K562 (cell line): ENCODE measurements around the gene MFAP5. TPM values are rescaled to one million over a fixed set of nuclear protein-coding genes. Genes with fewer than 3 reads are reported as not detected.

Experiments used
- BRD4 ChIP-seq: fragments of 200-600 bp; sonication (generic); IDR thresholded peaks from 2 replicates; pipeline ENCODE4 v1.6.1; 2017; ENCODE audit warnings: inconsistent platforms
- DLX4 ChIP-seq: fragments of 250-450 bp; sonication (Bioruptor Pico); IDR thresholded peaks from 2 replicates; pipeline ENCODE4 v1.6.1; 2021; ENCODE audit warnings: mild to moderate bottlenecking
- E2F5 ChIP-seq: sonication (generic); formaldehyde crosslinking; IDR thresholded peaks from 2 replicates; pipeline ENCODE4 v1.8.0; 2022; ENCODE audit warnings: mild to moderate bottlenecking, missing genetic modification reagents
- FOXJ3 ChIP-seq: sonication (generic); formaldehyde crosslinking; IDR thresholded peaks from 2 replicates; pipeline ENCODE4 v1.4.0; 2020; ENCODE audit warnings: mild to moderate bottlenecking, missing genetic modification reagents
- GATAD2A ChIP-seq: fragments of 450-650 bp; IDR thresholded peaks from 2 replicates; pipeline ENCODE4 v1.6.1; 2017
- HSF4 ChIP-seq: fragments of 250-450 bp; sonication (Bioruptor Pico); IDR thresholded peaks from 2 replicates; pipeline ENCODE4 v2.1.2; 2022; ENCODE audit warnings: mild to moderate bottlenecking, moderate library complexity, borderline replicate concordance
- KLF16 ChIP-seq: IDR thresholded peaks from 2 replicates; pipeline ENCODE4 v1.6.1; 2016; ENCODE audit warnings: antibody characterized with exemption
- MITF ChIP-seq: IDR thresholded peaks from 2 replicates; pipeline ENCODE4 v1.6.1; 2014; ENCODE audit warnings: antibody characterized with exemption
- MTA1 ChIP-seq: fragments of 450-650 bp; IDR thresholded peaks from 2 replicates; pipeline ENCODE4 v1.6.1; 2017; ENCODE audit warnings: borderline replicate concordance
- NFATC3 ChIP-seq: fragments of 450-650 bp; IDR thresholded peaks from 2 replicates; pipeline ENCODE4 v1.6.1; 2017; ENCODE audit warnings: mild to moderate bottlenecking
- NR1H2 ChIP-seq: sonication (generic); formaldehyde crosslinking; IDR thresholded peaks from 2 replicates; pipeline ENCODE4 v1.4.0; 2020; ENCODE audit warnings: mild to moderate bottlenecking, missing genetic modification reagents
- PKNOX1 ChIP-seq: fragments of 450-650 bp; IDR thresholded peaks from 2 replicates; pipeline ENCODE4 v1.6.1; 2016
- SP1 ChIP-seq: sonication (generic); formaldehyde crosslinking; IDR thresholded peaks from 2 replicates; pipeline ENCODE4 v1.8.1; 2022; ENCODE audit warnings: mild to moderate bottlenecking, missing genetic modification reagents
- SUPT5H ChIP-seq: fragments of 450-650 bp; IDR thresholded peaks from 2 replicates; pipeline ENCODE4 v1.6.1; 2016
- TSC22D4 ChIP-seq: fragments of 450-650 bp; IDR thresholded peaks from 2 replicates; pipeline ENCODE4 v1.6.1; 2016; ENCODE audit warnings: missing genetic modification characterization, missing biosample characterization, control low read depth
- ZNF311 ChIP-seq: fragments of 250-450 bp; sonication (Bioruptor Pico); IDR thresholded peaks from 2 replicates; pipeline ENCODE4 v1.4.0; 2020; ENCODE audit warnings: mild to moderate bottlenecking, moderate library complexity
- ZNF518B ChIP-seq: fragments of 250-450 bp; sonication (Bioruptor Pico); IDR thresholded peaks from 2 replicates; pipeline ENCODE4 v1.5.0; 2021; ENCODE audit warnings: mild to moderate bottlenecking, moderate library complexity
- ZNF586 ChIP-seq: fragments of 450-650 bp; formaldehyde crosslinking; conservative IDR thresholded peaks from 2 replicates; pipeline ENCODE4 v1.4.0; 2020; ENCODE audit warnings: mild to moderate bottlenecking, moderate library complexity
- ZNF589 ChIP-seq: fragments of 200-800 bp; sonication (Bioruptor generic); IDR thresholded peaks from 2 replicates; pipeline ENCODE4 v1.6.1; 2016; ENCODE audit warnings: low read depth, missing genetic modification characterization, missing compliant biosample characterization
- ZNF668 ChIP-seq: fragments of 250-450 bp; sonication (Bioruptor Pico); IDR thresholded peaks from 2 replicates; pipeline ENCODE4 v1.8.0; 2022; ENCODE audit warnings: mild to moderate bottlenecking, inconsistent platforms
- ZNF79 ChIP-seq: fragments of 250-450 bp; sonication (Bioruptor Pico); IDR thresholded peaks from 2 replicates; pipeline ENCODE4 v1.4.0; 2020; ENCODE audit warnings: low read depth, mild to moderate bottlenecking, moderate library complexity
- polyA plus RNA-seq, 8 experiments: library from polyadenylated mRNA; depleted of rRNA in 4 of 8; stranded (reverse) in 5 of 8; unstranded in 3 of 8; fragments of >200 nt; fragmentation: Nextera tagmentation in 2 of 8; fragmentation: Illumina TruSeq in 1 of 8; extraction: Ambion mirVana in 2 of 8; extraction: Trizol in 1 of 8; gene quantifications; 2 replicates each; pipeline versions ENCODE4 v1.2.1 to v1.2.3, GENCODE V29; 2011 to 2014; ENCODE audit warnings: inconsistent platforms in 1 of 8, missing spikeins in 1 of 8
- total RNA-seq, 7 experiments: library from RNA; depleted of rRNA in 6 of 7; stranded (reverse); fragments of >200 nt in 6 of 7; fragmentation: Illumina TruSeq in 2 of 7; extraction: Trizol in 2 of 7; gene quantifications; 2 replicates each; pipeline versions ENCODE4 v1.2.1 to v1.2.3, GENCODE V29; 2011 to 2021; ENCODE audit warnings: low replicate concordance in 1 of 7

Gene MFAP5
- total and polyA plus RNA-seq, 9 of the 15 experiments (the other 6 are each of a cell fraction or from before 2014, with no cell fraction given), result not detected

- TF ChIP-seq PKNOX1, result peak; percentile 33; the same call in 1 of the 2 replicates
- TF ChIP-seq MTA1, result no peak
- TF ChIP-seq HSF4, result no peak
- TF ChIP-seq ZNF586, result no peak
- no peak for TF ChIP-seq NR1H2 (CRISPR knock-in tag)
- no peak for TF ChIP-seq DLX4 (CRISPR knock-in tag)
- TF ChIP-seq ZNF311 (CRISPR knock-in tag), result no peak
- no peak for TF ChIP-seq E2F5 (CRISPR knock-in tag)
- TF ChIP-seq TSC22D4 (tag), result no peak
- TF ChIP-seq SP1 (CRISPR knock-in tag), result peak; percentile 51
- TF ChIP-seq ZNF79 (CRISPR knock-in tag), result no peak
- TF ChIP-seq ZNF589 (CRISPR knock-in tag), result peak; percentile 56; the same call in 1 of the 2 replicates
- no peak for TF ChIP-seq FOXJ3 (CRISPR knock-in tag)
- TF ChIP-seq BRD4, result no peak
- 0 out of 2 replicates have a peak, but pooled peaks have one; percentile 23 for TF ChIP-seq KLF16
- no peak for TF ChIP-seq MITF
- no peak; the same call in 1 of the 2 replicates for TF ChIP-seq GATAD2A
- TF ChIP-seq NFATC3, result no peak
- no peak for TF ChIP-seq ZNF518B (CRISPR knock-in tag)
- no peak for TF ChIP-seq ZNF668
- peak; percentile 65 for TF ChIP-seq SUPT5H
These were observed 35.0 kb upstream of the MFAP5 start, which contains the start of gene RIMKLB (continued) for GRCh38 chr12:8697476-8698131.
